Vagina (tissue), 2 donors: ENCODE results near the gene NRXN3.

Experiments used
- CTCF ChIP-seq, 3 experiments: fragments of 450-650 bp in 2 of 3; fragments of 200-600 bp in 1 of 3; sonication (generic) in 1 of 3; IDR thresholded peaks; one replicate each; pipeline ENCODE4 v1.5.1; 2017 to 2019; ENCODE audit warnings: antibody characterized with exemption in 3 of 3, mild to moderate bottlenecking in 2 of 3, moderate library complexity in 2 of 3
- POLR2A ChIP-seq, 2 donors: fragments of 450-650 bp; IDR thresholded peaks; one replicate each; pipeline ENCODE4 v1.6.1; 2017; ENCODE audit warnings: antibody characterized with exemption in 2 of 2, mild to moderate bottlenecking in 2 of 2, moderate library complexity in 2 of 2

GRCh38 chr14:79411403-79412174 is 1241.4 kb downstream of the NRXN3 start:
- TF ChIP-seq CTCF (IDR thresholded peaks at IDR 0.05), result no peak
- TF ChIP-seq POLR2A (IDR thresholded peaks at IDR 0.05), result no peak
